RWPE2 (cell line): ENCODE data around the gene TOM1L2.
"Not testable (repeated sequence)": the region's sequence is repeated elsewhere in the genome, so short reads cannot be mapped to it uniquely, and the experiment has no call there.

ENCODE experiments used
- ATAC-seq: fragments of 200-7000 bp; cut with Tn5 transposase; 3 replicates; pipeline ENCODE4 v1.9.1; 2021; ENCODE audit warnings: low read depth
- DNase-seq: peaks from one replicate; pipeline ENCODE4 v3.0.0-alpha.2; 2020; ENCODE audit warnings: low spot score
- H3K27ac ChIP-seq: fragments of 450-650 bp; 2 replicates; pipeline ENCODE4 v1.5.1; 2017; ENCODE audit warnings: mild to moderate bottlenecking; ENCODE audit not compliant: poor library complexity, severe bottlenecking
- H3K27me3 ChIP-seq: fragments of 250-450 bp; sonication (Bioruptor Pico); 2 replicates; pipeline ENCODE4 v1.5.1; 2021; ENCODE audit warnings: mild to moderate bottlenecking, moderate library complexity; ENCODE audit not compliant: insufficient read depth, poor library complexity, severe bottlenecking
- H3K36me3 ChIP-seq: fragments of 250-450 bp; sonication (Bioruptor Pico); 2 replicates; pipeline ENCODE4 v1.5.1; 2020; ENCODE audit warnings: low read depth, mild to moderate bottlenecking, moderate library complexity
- H3K4me1 ChIP-seq: fragments of 250-450 bp; sonication (Bioruptor Pico); 2 replicates; pipeline ENCODE4 v1.5.1; 2021; ENCODE audit warnings: mild to moderate bottlenecking, moderate library complexity; ENCODE audit not compliant: insufficient read depth, poor library complexity, severe bottlenecking
- H3K4me3 ChIP-seq: fragments of 250-450 bp; sonication (Bioruptor Pico); 2 replicates; pipeline ENCODE4 v1.5.1; 2021; ENCODE audit warnings: mild to moderate bottlenecking, moderate library complexity; ENCODE audit not compliant: severe bottlenecking
- H3K9me3 ChIP-seq: fragments of 250-450 bp; sonication (Bioruptor Pico); 2 replicates; pipeline ENCODE4 v1.5.1; 2021; ENCODE audit warnings: mild to moderate bottlenecking, moderate library complexity; ENCODE audit not compliant: severe bottlenecking
- CTCF ChIP-seq: fragments of 450-650 bp; IDR thresholded peaks from one replicate; pipeline ENCODE4 v1.5.1; 2017; ENCODE audit warnings: mild to moderate bottlenecking, moderate library complexity; ENCODE audit not compliant: poor library complexity, severe bottlenecking

TOM1L2 gene

GRCh38 chr17:17919169-17920107 is 52.8 kb downstream of the TOM1L2 start:
- no peaks in the 10 kb centered on the region for H3K9me3 ChIP-seq
- no peak for DNase-seq
- H3K4me1 ChIP-seq: peaks cover 57% of the 10 kb centered on the region
- H3K4me3 ChIP-seq: no peak overlapping the region
- H3K27ac ChIP-seq: peak overlapping the region; percentile 98
- no peaks in the 10 kb centered on the region for H3K36me3 ChIP-seq
- no peaks in the 10 kb centered on the region for H3K27me3 ChIP-seq
- peak; percentile 91 for TF ChIP-seq CTCF
- ATAC-seq: peak; percentile 52

- Histone ChIP-seq H3K4me1 (peaks cover 52% of the 10 kb centered on the region), H3K36me3 (no peaks in the 10 kb centered on the region), H3K27me3 (no peaks in the 10 kb centered on the region), H3K9me3 (no peaks in the 10 kb centered on the region), H3K4me3 (no peak overlapping the region), H3K27ac (no peak overlapping the region)
- no peak for TF ChIP-seq CTCF
- DNase-seq (no peak), ATAC-seq (no peak)
Observed at GRCh38 chr17:17917394-17917793, 54.8 kb downstream of the TOM1L2 start.

- no peak for ATAC-seq
- no peaks in the 10 kb centered on the region for H3K9me3 ChIP-seq
- H3K36me3 ChIP-seq: no peaks in the 10 kb centered on the region
- H3K27ac ChIP-seq: peak overlapping the region; percentile 79
- H3K27me3 ChIP-seq: no peaks in the 10 kb centered on the region
- H3K4me3 ChIP-seq: no peak overlapping the region
- DNase-seq: no peak
- no peak for TF ChIP-seq CTCF
- H3K4me1 ChIP-seq: peaks cover 32% of the 10 kb centered on the region
Observed at GRCh38 chr17:17915183-17915582, 57.0 kb downstream of the TOM1L2 start.

DNA sequence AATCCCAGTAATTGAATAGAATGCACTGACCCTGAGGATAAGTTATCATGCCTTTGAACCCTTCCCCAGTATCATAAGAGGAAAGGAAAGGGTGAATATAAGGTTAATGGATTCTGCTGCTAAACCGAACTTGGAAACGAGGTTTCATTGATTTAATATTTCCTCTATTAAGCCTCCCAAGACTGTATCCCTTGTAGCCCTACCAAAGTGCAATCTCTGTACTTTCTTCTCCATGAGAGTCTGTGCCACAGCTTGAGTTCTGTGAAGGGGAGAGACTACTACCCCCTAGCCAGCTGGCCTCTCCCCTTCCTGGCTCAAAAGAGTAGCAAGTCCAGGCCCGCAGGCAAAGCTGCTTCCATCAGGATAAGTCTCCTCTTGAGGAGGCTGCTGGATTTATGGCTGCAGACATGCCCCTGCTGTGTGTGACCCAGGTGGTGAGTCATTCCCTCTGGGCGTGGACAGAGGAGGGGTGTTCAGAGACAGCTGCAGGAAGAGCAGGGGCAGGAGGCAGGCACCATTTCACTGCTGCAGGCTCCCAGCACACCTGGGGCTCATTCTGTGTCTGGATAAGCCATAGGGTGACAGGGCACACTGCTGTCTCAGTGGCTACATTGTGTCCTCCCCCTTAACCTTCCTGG is 58.4 kb downstream of the TOM1L2 start:
- no peaks in the 10 kb centered on the region for H3K9me3 ChIP-seq
- H3K27ac ChIP-seq: peak overlapping the region; percentile 79
- H3K36me3 ChIP-seq: no peaks in the 10 kb centered on the region
- ATAC-seq (peak; percentile 100), DNase-seq (peak; percentile 95)
- TF ChIP-seq CTCF: no peak
- H3K4me3 ChIP-seq: no peak overlapping the region
- H3K4me1 ChIP-seq: peaks cover 20% of the 10 kb centered on the region
- H3K27me3 ChIP-seq: no peaks in the 10 kb centered on the region

DNA sequence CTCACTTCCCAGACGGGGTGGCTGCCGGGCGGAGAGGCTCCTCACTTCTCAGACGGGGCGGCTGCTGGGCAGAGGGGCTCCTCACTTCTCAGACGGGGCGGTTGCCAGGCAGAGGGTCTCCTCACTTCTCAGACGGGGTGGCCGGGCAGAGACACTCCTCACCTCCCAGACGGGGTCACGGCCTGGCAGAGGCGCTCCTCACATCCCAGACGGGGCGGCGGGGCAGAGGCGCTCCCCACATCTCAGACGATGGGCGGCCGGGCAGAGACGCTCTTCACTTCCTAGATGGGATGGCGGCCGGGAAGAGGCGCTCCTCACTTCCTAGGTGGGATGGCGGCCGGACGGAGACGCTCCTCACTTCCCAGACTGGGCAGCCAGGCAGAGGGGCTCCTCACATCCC is 59.9 kb downstream of the TOM1L2 start:
- not testable (repeated sequence) for ATAC-seq, H3K4me3 ChIP-seq, H3K27me3 ChIP-seq, H3K36me3 ChIP-seq, DNase-seq, H3K9me3 ChIP-seq, H3K27ac ChIP-seq
- H3K4me1 ChIP-seq: peaks cover 20% of the 10 kb centered on the region
